Measurements from ENCODE around the gene PRKD2. TPM values are rescaled to one million over a fixed set of nuclear protein-coding genes. Genes with fewer than 3 reads are reported as not detected.

Gene PRKD2
- total and polyA plus RNA-seq, 2 experiments from 2014 or later = 15.6 to 37.9 TPM

DNA sequence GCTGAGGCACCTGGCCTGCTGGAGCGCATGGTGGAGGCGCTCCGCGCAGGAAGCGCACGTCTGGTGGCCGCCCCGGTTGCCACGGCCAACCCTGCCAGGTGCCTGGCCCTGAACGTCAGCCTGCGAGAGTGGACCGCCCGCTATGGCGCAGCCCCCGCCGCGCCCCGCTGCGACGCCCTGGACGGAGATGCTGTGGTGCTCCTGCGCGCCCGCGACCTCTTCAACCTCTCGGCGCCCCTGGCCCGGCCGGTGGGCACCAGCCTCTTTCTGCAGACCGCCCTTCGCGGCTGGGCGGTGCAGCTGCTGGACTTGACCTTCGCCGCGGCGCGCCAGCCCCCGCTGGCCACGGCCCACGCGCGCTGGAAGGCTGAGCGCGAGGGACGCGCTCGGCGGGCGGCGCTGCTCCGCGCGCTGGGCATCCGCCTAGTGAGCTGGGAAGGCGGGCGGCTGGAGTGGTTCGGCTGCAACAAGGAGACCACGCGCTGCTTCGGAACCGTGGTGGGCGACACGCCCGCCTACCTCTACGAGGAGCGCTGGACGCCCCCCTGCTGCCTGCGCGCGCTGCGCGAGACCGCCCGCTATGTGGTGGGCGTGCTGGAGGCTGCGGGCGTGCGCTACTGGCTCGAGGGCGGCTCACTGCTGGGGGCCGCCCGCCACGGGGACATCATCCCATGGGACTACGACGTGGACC is 39.1 kb upstream of the PRKD2 start:
- no peaks in the 10 kb centered on the region for H3K9me3 ChIP-seq (ENCODE audit: low read depth)
- H3K79me2 ChIP-seq = peaks cover 4% of the 10 kb centered on the region
- H3K9me2 ChIP-seq (replicated peaks; ENCODE audit: insufficient read depth) = no peaks in the 10 kb centered on the region
- H3K4me3 ChIP-seq = no peak overlapping the region
- H3K36me3 ChIP-seq (replicated peaks; ENCODE audit: insufficient read depth, low read depth) = no peaks in the 10 kb centered on the region
- WGBS (ENCODE audit: low lambda C conversion rate, missing lambda C conversion rate) = 99% methylated on average over 76 of the region's 86 CpGs
- TF ChIP-seq EZH2phosphoT487 (IDR thresholded peaks at IDR 0.05; ENCODE audit: low read depth, severe bottlenecking, unreplicated experiment) (no peak), EZH2 (IDR thresholded peaks at IDR 0.05; ENCODE audit: borderline replicate concordance) (no peak)
- TF ChIP-seq, protein P1, sequence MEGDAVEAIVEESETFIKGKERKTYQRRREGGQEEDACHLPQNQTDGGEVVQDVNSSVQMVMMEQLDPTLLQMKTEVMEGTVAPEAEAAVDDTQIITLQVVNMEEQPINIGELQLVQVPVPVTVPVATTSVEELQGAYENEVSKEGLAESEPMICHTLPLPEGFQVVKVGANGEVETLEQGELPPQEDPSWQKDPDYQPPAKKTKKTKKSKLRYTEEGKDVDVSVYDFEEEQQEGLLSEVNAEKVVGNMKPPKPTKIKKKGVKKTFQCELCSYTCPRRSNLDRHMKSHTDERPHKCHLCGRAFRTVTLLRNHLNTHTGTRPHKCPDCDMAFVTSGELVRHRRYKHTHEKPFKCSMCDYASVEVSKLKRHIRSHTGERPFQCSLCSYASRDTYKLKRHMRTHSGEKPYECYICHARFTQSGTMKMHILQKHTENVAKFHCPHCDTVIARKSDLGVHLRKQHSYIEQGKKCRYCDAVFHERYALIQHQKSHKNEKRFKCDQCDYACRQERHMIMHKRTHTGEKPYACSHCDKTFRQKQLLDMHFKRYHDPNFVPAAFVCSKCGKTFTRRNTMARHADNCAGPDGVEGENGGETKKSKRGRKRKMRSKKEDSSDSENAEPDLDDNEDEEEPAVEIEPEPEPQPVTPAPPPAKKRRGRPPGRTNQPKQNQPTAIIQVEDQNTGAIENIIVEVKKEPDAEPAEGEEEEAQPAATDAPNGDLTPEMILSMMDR (IDR thresholded peaks at IDR 0.05; ENCODE audit: poor library complexity) = no peak
- H4K20me1 ChIP-seq (ENCODE audit: insufficient read depth, poor library complexity, severe bottlenecking) = no peaks in the 10 kb centered on the region
- no peak overlapping the region for H3K4me2 ChIP-seq
- no peaks in the 10 kb centered on the region for H3K27me3 ChIP-seq
- no peaks in the 10 kb centered on the region for H3K4me1 ChIP-seq (ENCODE audit: insufficient read depth)
- no peak overlapping the region for H2AFZ ChIP-seq
- no peak overlapping the region for H3K27ac ChIP-seq
- no peak for DNase-seq (ENCODE audit: low spot score)

- Histone ChIP-seq H3K27ac (no peak overlapping the region), H3K9me3 (ENCODE audit: low read depth) (no peaks in the 10 kb centered on the region), H3K9me2 (replicated peaks; ENCODE audit: insufficient read depth) (no peaks in the 10 kb centered on the region), H3K4me3 (no peak overlapping the region), H4K20me1 (ENCODE audit: insufficient read depth, poor library complexity, severe bottlenecking) (no peaks in the 10 kb centered on the region), H3K4me1 (ENCODE audit: insufficient read depth) (no peaks in the 10 kb centered on the region), H3K79me2 (peaks cover 4% of the 10 kb centered on the region), H3K4me2 (no peak overlapping the region), H3K36me3 (replicated peaks; ENCODE audit: insufficient read depth, low read depth) (no peaks in the 10 kb centered on the region), H3K27me3 (no peaks in the 10 kb centered on the region), H2AFZ (no peak overlapping the region)
- 96% methylated on average over 35 of the region's 39 CpGs for WGBS (ENCODE audit: low lambda C conversion rate, missing lambda C conversion rate)
- TF ChIP-seq EZH2 (IDR thresholded peaks at IDR 0.05; ENCODE audit: borderline replicate concordance) = no peak
- TF ChIP-seq EZH2phosphoT487 (IDR thresholded peaks at IDR 0.05; ENCODE audit: low read depth, severe bottlenecking, unreplicated experiment) = no peak
- TF ChIP-seq, protein P1 (IDR thresholded peaks at IDR 0.05; ENCODE audit: poor library complexity) = no peak
- DNase-seq (ENCODE audit: low spot score) = no peak
These were observed 38.4 kb upstream of the PRKD2 start for GRCh38 chr19:46755077-46755852.

DNA sequence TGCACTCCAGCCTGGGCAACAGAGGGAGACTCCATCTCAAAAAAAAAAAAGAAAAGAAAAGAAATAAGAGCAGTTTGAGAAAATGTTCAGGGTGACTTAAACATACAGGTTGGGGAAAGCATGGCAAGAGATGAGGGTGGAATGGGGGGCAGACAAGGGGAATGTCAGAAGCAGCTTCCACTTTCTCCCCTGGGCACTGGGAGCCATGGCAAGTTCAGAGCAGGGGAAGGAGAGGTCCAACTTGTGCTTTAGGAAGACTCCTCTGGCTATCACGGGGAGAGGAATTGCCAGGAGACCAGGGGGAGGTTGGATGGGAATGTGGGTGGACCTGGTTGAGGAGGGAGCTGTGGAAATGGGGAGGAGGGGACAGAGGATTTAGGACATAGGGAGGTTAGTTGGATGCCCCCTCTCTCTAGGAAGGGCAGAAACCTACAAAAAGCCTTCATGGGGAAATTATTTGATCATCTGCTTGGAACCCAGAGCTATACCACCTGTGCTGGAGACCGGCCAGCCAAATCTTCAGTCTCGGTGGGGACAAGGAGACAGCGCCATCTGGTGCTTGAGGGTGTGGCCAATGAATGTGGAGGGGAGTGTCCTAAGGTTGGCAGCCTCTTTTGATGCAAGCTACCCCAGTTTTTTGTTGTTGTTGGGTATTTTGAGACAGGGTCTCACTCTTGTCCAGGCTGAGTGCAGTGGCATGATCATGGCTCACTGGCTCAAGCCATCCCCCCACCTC is 36.7 kb upstream of the PRKD2 start:
- Histone ChIP-seq H3K27me3 (no peaks in the 10 kb centered on the region), H2AFZ (no peak overlapping the region), H3K9me3 (ENCODE audit: low read depth) (no peaks in the 10 kb centered on the region), H3K4me1 (ENCODE audit: insufficient read depth) (no peaks in the 10 kb centered on the region), H3K27ac (no peak overlapping the region), H3K4me3 (no peak overlapping the region), H4K20me1 (ENCODE audit: insufficient read depth, poor library complexity, severe bottlenecking) (no peaks in the 10 kb centered on the region), H3K79me2 (peaks cover 4% of the 10 kb centered on the region), H3K36me3 (replicated peaks; ENCODE audit: insufficient read depth, low read depth) (no peaks in the 10 kb centered on the region), H3K9me2 (replicated peaks; ENCODE audit: insufficient read depth) (no peaks in the 10 kb centered on the region), H3K4me2 (no peak overlapping the region)
- DNase-seq (ENCODE audit: low spot score) = peak; percentile 53
- 55% methylated on average over 4 of the region's 4 CpGs for WGBS (ENCODE audit: low lambda C conversion rate, missing lambda C conversion rate)
- no peak for TF ChIP-seq EZH2 (IDR thresholded peaks at IDR 0.05; ENCODE audit: borderline replicate concordance)
- TF ChIP-seq EZH2phosphoT487 (IDR thresholded peaks at IDR 0.05; ENCODE audit: low read depth, severe bottlenecking, unreplicated experiment) = no peak
- TF ChIP-seq, protein P1 (IDR thresholded peaks at IDR 0.05; ENCODE audit: poor library complexity) = peak; percentile 34
